Activated CD4-positive, alpha-beta T cell treated with anti-CD3 and anti-CD28 coated beads, Interleukin-2, Interleukin-6, amounts not matched to agents 100 ng/mL and 50 ng/mL, durations not matched to agents 16 hours and 8 hours (primary cell): ENCODE data around the gene PLAAT2.
"Not testable (repeated sequence)": the region's sequence is repeated elsewhere in the genome, so short reads cannot be mapped to it uniquely, and the experiment has no call there.

Source experiments
- DNase-seq: peaks from one replicate; pipeline ENCODE4 v3.0.0-alpha.2; 2020

The PLAAT2 gene

DNA sequence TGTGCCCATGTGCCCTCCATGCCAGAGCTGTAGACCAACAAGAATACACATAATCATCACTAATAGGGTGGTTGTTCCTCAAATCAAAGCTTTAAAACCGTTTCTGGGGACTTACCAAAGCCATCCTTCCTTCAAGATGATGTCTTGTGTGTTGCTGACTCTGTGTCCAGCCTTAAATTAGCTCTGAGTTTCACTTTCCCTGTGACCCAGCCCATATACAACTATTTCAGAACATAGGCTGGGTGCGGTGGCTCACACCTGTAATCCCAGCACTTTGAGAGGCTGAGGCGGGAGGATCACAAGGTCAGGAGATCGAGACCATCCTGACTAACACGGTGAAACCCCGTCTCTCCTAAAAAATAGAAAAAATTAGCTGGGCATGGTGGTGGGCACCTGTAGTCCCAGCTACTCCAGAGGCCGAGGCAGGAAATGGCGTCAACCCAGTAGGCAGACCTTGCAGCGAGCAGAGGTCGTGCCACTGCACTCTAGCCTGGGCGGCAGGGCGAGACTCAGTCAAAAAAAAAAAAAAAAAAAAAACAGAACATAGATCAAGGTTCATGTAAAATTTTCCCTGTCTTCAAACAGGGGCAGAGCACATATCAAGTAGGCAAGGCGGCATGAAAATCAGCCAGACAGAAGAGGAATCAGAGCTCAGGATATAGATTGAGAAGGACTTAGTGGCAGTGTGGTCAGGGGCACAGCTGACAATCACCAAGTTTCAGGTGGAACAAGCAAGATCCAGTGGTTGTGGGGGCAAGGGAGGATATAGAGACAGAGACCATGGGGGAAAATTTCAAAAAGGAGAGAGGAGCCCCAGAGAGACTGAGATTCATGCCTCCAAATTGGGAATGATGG lies at the start of gene PLAAT2:
PLAAT2 (minus strand) TSS at position 179 of the 855 bp plus-strand sequence; CDS start at position 124, 55 bp downstream.
- no peak for DNase-seq

DNA sequence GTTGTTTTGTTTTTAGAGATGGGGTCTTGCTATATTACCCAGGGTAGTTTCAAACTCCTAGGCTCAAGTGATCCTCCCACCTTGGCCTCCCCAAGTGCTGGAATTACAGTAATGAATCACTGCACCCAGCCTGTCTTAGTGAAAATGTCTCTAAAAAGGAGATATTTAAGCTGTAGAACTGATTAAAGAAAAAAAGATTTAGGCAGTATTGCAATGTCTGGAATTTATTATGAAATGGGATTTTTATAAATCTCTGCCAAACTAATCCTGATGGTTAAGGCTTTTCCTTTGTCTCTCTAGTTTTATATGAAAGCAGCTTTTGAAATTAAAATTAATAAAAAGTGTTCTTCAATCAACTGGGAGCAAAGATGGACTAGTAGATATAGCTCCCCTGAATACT lies 49.0 kb upstream of the PLAAT2 start:
- no peak for DNase-seq

DNA sequence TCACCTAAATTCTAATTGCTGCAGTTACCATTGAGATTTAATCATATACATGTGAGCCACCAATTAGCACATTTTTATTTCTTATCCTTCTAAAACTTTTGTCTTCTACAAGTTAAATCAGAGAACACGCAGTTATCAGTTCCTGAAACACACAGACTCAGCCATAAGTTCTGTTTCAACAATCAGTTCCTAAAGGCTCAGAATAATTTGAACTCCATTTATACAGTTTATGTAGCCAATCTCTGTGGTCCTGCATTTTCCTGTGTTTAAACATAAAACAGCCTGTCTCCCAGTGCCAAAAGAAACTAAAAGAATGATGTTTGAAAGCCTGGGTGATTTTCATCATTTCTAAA lies 48.2 kb upstream of the PLAAT2 start:
- DNase-seq, result no peak

DNA sequence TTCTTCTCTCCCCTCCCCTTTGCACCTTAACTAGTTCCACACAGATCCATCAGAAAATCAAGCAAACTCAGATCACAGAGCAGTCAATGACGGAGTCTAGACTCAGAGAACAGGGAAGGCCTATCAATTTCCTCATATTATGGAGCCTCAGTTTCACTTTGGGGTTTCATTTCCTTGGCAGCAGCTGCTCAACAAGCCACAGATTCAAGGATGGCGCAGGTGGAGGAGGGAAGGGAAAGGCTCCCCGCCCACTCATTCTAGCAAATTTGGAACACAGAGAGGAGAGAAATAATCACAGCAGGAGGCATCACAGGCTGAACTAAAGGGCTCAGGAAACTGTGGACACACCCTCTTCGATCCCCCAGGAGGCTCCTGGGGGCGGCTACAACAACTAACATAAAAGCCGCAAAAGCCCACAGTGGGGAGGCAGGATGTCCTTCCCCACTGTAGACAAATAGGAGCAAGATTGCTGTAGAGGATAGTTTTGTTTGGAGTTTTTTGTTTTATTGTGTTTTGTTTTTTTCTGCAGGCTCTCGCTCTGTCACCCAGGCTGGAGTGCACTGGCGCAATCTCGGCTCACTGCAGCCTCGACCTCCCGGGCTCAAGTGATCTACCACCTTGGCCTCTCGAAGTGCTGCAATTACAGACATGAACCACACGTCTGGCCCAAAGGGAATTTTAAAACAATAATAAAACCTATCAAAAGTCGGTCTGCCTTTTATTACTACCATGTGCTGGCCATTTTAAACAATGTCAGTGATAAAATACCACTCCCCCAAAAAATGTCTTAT lies 47.6 kb upstream of the PLAAT2 start:
- DNase-seq, result no peak

DNA sequence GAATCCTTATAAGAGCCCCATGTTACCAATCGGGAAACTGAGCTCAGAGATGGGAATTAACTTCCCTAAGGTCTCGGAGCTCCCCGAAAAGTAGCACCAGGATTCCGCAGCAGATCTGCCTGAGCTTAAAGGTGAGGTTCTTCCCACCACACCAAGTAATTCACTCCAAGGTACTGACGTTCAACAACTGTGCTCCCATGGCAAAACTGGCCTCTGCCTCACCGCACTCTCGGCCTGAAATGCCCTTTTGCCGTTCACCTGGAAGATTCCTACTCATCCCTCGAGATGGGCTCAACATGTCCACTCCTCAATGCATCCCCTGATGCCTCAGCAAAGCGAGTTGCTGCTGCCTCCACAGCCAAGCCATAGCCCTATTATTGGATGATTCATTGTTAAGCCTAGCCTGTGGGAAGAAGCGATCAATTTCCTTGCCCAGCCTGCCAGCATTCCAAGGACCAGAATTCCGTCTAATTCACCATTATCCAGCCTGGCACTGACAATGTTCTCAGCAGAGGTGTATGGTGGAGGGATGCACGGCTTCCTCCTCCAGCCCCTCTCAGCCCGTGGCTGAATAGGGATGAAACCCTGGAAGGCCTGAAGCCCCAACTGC lies 46.9 kb upstream of the PLAAT2 start:
- no peak for DNase-seq

DNA sequence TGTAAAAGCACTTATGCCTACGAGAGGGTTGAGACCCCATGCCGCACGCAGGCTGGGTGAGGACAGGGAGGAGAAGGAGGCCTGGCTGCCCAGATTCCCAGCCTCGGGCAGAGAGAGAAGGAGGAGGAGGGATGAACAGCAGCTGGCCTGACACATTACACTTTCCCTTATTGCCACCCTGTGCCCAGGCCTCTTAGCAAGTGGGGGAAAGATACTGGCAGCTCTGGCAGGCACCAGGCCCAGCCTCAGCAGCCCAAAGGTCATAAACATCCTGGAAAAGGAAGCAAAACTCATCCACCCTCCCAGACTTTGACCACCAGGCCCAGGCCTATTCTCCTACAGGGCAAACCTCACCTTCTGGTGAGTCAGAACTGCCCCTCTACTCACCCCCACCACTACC lies 46.4 kb upstream of the PLAAT2 start:
- no peak for DNase-seq

DNA sequence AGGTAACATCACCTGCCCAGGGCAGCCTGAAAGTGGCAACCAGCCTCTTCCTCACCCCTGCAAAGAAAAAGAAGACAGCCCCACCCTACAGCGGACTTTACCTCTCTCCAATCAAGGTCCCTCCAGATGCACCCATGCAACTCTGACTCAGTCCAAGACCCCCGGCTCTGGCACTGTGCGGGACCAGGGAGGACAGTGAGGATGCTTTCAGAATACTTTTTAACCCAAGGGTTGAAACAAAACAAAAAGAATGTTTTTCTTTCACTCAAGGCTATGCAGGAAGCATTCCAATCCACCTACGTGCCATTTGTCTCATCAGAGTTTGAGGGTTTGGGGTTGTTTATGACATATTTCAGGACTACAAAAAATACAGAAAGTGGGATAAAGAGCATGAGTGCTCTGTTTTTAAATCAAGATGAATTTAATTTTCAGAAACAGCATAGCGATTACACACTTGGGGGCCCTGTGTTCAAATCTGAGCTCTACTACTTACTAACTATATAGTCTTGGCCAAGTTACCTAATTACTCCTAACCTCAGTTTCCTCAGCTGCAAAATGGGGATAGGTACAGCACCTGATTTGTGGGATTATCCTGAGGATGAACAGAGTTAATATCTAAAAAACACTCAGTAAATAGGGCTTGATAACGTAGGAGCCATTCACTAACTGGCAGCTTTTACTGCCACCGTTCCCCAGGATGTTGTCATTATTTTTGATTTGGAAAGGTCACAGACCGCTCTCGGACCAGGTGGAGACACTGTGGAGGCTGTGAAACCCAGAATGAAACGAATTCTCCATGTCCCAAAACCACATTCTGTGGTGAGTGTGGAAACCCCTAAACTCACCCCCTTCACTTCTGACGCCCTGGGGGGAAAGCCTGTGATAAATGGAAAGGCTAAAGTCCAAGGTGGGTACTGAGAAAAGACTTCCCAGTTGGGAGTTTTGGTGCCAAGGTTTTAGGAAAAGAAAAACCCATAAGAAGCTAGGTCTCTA lies 45.5 kb upstream of the PLAAT2 start:
- DNase-seq, result no peak

DNA sequence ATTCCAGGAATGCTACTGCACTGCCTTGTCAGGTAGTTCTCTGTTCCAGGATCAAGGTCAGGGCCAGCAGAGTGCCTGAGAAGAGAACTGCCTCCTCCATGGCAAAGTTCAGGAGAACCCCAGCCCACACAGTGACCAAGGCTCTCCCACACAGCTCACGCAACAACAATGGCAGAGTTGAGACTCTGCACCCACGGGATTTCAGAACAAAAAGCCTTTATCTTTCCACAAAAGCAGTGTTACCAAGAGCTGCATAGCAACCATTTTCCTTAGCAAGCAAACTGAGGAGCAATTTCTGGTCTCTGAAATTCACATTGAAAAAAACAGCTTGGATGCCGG lies 40.0 kb upstream of the PLAAT2 start:
- no peak for DNase-seq

DNA sequence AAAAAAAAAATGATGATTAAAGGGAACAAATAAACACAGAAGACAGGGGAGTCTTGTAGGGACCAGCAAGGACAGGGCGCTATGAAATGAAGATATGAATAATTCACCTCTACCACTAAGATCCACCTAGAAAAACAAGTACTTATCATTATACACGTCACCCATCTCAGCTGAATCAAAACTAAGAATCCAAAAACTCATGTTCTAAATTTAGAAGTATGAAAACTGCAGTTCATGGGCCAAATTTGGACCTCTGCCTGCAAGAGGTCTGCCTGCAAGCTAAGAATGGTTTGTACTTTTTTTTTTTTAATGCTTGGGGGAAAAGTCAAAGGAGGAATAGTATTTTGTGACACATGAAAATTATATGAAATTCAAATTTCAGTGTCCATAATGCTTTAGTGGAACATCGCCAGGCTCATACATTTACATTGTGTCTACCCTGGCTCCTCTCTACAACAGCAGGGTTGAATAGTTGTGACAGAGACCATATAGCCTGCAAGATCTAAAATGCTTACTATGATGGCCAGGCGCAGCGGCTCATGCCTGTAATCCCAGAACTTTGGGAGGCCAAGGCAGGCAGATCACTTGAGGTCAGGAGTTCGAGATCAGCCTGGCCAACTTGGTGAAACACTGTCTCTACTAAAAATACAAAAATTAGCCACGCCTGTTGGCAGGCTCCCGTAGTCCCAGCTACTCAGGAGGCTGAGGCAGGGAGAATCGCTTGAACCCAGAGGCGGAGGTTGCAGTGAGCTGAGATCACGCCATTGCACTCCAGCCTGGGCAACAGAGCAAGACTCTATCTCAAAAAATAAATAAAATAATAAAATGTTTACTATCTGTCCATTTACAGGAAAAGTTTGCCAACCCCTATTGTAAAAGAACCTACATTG lies 39.4 kb upstream of the PLAAT2 start:
- DNase-seq, result not testable (repeated sequence)

DNA sequence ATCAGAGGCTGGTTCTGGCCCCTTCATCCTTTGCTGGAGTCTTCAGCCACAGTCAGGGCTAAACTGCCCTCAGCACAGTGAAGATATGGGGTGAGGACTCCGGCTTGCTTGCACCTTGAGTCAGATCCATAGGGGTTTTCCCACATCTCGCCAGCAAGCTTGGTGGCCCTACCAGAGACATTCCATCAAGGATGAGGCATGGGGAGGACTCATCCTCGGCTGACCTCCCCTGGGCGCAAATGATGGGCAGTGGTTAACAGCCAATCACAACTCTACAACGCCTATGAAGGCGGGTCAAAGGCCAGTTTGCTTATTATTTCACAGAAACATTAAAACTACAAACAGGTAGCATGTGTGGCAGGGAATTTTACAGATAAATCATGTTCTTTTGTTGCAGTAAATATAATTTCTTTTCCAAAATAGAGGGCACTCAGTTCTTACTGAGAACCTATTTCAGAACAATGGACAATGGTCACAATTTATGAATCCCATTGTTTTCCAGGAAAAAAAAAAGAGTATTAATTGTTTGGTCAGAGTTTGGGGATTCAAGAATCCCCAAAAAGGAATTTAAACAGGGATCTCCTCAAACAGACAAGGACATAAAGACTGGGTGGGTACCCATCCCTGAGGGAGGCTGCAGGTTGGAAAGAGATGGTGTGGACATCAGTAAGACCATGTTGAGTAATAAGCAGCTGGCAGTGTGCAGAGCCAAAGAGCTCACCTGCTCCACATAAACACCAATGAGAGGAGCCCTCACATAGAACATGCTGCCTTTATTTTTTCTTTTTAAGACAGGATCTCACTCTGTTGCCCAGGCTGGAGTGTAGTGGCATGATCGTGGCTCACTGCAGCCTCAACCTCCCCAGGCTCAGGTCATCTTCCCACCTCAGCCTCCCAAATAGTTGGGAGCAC lies 36.3 kb upstream of the PLAAT2 start:
- DNase-seq, result no peak

DNA sequence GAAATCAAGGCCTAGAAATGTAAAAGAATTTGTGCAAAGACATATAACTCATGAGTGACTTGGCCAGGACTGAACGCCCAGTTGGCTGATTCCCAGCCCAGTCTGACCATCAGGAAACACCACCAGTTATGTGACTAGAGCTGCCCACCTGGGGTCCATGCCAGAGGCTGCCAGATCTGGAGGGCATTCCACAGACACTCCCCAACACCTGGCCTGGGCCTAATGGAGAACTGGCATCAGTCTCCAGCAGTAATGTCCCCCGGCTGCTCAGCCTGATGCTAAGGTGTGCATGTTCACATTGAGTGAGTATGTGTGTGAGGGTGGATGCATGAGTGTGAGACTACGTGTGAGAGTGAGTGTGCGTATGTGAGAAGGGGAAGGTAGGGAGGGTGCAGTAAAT lies 35.4 kb upstream of the PLAAT2 start:
- no peak for DNase-seq

DNA sequence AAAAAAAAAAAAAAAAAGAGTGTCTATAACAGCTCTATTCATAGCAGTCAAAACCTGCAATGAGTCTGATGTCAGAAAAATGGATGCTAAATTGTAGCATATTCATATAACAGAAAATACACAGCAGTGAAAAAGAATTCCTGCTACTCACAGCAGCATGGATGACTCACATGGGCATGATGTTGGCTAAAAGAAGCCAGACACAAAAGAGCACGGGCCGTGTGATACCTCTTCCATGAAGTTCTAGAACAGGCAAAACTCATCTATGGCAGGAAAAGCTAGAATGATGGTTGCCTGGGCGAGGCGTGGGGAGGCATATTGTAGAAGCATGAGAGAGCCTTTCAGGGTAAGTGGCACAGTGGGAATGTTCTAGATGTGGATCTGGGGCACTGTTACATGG lies 32.1 kb upstream of the PLAAT2 start:
- DNase-seq, result no peak

DNA sequence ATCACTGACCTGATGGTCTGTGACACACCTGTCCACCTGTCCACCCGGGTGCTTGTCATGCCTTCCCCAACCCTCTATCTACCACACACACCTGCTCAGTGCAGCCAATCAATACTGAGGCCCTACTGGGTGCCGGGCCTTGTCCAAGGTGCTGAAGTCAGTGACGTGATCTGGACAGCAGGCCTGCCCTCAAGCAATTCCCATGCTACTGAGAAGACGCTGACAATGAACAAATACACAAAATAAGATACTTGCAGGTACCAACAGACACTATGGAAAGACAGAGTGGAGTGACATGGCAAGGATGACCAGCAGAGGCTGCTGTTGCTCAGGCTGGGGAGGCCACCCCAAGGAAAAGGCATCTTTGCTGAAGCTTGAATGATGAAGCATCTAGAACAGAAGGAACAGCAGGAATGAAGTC lies 29.8 kb upstream of the PLAAT2 start:
- no peak for DNase-seq

DNA sequence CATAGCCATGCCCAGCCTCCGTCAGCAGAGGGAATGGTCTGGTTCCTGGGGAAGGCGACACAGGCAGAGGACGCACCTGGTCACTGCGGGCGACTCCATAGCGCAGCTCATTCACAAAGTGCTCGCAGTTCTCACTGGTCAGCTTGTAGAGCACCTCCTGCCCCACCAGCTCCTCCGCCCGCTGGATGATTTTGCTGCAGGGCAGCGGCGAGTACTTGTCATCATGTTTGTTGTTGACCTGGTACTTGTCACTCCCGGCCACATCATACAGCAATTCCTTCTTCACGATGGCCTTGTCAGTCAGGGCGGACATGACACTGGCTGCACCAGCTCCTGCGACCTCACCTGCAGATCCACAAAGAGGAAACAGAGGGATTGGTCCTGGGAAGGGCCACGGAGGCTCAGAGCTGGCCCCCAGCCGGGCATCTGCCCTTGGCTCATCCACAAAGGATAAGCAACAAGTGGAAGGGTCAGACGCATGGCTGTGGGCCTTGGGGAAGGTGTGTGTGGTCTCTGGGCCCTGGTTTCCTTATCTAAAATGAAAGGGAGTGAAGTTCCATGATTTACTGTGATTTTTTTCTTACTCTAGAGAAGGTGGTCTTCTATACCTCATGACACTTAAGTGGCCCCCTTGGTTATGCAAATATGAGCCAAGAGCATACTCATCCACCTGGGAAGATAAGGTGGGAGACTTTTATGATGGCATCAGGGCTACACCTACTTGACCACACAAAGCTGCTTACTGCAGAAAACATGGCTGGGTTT lies 27.0 kb upstream of the PLAAT2 start:
- DNase-seq, result no peak

DNA sequence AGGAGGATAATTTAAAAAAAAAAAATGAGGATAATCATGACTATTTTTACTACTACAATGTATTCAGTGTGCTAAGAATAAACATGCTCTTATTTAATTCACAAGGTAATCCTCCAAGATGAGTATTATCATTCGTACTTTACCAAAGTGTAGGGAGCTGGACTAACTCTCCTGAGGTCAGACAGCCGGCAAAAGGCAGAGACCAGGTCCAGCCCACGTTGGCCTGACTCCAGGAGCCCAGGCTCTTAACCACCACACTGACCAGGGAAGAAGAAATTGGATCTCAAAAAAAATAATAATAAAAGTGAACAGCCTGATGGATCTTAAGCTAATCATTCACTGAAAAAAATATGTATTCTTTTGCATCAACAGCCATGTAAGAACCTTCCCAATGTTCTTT lies 25.8 kb upstream of the PLAAT2 start:
- DNase-seq, result no peak

DNA sequence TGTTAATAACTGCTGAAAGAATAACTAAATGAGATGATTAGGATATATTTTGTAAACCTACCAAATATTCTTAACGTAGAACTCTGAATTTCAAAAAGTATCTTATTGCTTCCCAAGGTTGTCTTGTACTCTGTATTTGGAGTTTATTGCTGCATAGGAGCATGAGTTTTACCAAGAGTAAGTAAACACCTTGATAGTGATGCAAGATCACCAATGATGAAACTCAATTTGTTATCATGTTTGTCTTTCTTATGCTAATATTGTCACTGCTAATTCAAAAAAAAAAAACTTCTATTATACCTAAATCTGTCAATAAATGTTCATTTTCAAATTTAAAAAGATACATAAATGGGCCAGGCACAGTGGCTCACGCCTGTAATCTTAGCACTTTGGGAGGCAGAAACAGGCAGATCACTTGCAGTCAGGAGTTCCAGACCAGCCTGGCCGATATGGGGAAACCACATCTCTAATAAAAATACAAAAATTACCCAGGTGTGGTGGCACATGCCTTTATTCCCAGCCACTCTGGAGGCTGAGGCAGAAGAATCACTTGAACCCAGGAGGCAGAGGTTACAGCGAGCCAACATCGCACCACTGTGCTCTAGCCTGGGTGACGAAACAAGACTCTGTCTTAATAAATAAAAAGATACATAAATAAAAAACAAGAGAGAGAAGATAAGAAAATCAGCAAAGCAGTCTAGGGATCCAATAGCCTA lies 23.4 kb upstream of the PLAAT2 start:
- DNase-seq, result no peak

DNA sequence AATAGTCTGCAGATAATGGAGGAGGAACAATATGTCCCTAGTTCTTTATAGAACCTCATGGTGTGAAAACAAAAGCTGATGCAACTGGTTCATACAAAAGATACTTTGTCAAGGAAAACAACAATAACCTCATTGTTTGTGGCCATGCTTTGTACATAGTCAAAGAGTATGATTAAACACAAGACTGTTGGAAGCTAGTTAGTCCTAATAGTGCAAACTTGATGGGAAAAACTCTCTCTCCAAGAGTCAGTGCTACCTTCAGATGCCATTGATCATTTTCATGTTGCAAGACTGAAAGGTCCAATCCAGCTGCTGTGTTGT lies 20.1 kb upstream of the PLAAT2 start:
- no peak for DNase-seq

DNA sequence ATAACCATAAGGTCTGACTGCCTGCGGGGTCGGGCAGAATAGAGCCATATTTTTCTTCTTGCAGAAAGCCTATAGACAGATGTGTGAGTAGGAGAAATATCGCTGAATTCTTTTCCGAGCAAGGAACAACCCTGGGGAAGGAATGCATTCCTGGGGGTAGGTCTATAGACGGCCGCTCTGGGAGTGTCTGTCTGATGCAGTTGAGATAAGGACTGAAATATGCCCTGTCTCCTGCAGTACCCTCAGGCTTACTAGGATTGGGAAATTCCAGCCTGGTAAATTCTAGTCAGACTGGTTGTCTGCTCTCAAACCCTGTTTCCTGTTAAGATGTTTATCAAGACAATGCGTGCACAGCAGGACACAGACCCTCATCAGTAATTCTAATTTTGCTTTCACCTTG lies 18.0 kb upstream of the PLAAT2 start:
- DNase-seq, result not testable (repeated sequence)

DNA sequence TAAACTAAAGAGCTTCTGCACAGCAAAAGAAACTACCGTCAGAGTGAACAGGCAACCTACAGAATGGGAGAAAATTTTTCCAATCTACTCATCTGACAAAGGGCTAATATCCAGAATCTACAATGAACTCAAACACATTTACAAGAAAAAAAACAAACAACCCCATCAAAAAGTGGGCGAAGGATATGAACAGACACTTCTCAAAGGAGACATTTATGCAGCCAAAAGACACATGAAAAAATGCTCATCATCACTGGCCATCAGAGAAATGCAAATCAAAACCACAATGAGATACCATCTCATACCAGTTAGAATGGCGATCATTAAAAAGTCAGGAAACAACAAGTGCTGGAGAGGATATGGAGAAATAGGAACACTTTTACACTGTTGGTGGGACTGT lies 15.7 kb upstream of the PLAAT2 start:
- DNase-seq, result not testable (repeated sequence)
